HepG2 (cell line): ENCODE measurements around the gene NMNAT3. TPM values are rescaled to one million over a fixed set of nuclear protein-coding genes. Genes with fewer than 3 reads are reported as not detected.

ENCODE experiments used
- ATAC-seq: fragments of 200-7000 bp; cut with Tn5 transposase; 3 replicates; pipeline ENCODE4 v1.9.1; 2020; ENCODE audit warnings: mild to moderate bottlenecking, moderate library complexity
- BruUV-seq: library from RNA; stranded (reverse); fragments of 400-500 nt; replicated peaks from 2 replicates; lab custom pipeline; 2021; lab: Mats Ljungman, UMichigan
- CTCF ChIA-PET: fragments of 300-600 bp; formaldehyde crosslinking; extraction: SDS; loops from one replicate; lab custom pipeline; 2021; ENCODE audit warnings: low total read pairs, inconsistent platforms, low intra/inter-chr PET ratio; lab: Yijun Ruan, JAX
- POLR2A ChIA-PET: fragments of 350-600 bp; sonication (Branson Sonifier 250); formaldehyde crosslinking; loops from one replicate; lab custom pipeline; 2020; ENCODE audit warnings: antibody characterized with exemption, inconsistent platforms; lab: Yijun Ruan, JAX
- DNase-seq: peaks from one replicate; pipeline ENCODE4 v3.0.0-alpha.2; 2015; ENCODE audit warnings: low spot score
- FAIRE-seq: peaks from 3 replicates; lab custom pipeline; 2011; peaks lifted over from hg19 to GRCh38; lab: Jason Lieb, UNC
- H2AFZ ChIP-seq: one replicate; pipeline ENCODE4 v1.6.1; 2011; ENCODE audit warnings: low read length, inconsistent platforms
- H3K27ac ChIP-seq: fragments of 300-600 bp; 3 replicates; pipeline ENCODE4 v1.8.0; 2011; ENCODE audit warnings: mixed run types, mild to moderate bottlenecking, mixed read lengths, low read length, inconsistent platforms; ENCODE audit not compliant: insufficient read depth; ENCODE audit errors: extremely low read length
- H3K27me3 ChIP-seq, 2 experiments: fragments of 200-600 bp in 1 of 2; 2 replicates in 1 of 2; 3 replicates in 1 of 2; pipeline versions ENCODE4 v1.6.0 to v1.8.0; 2011; ENCODE audit warnings: low read length in 2 of 2, mild to moderate bottlenecking in 2 of 2, moderate library complexity in 2 of 2, inconsistent platforms in 1 of 2; ENCODE audit not compliant: insufficient read depth in 2 of 2, control insufficient read depth in 1 of 2
- H3K36me3 ChIP-seq, 2 experiments: fragments of 200-600 bp in 1 of 2; replicated peaks in 1 of 2; 2 replicates in 1 of 2; 3 replicates in 1 of 2; pipeline versions ENCODE4 v1.5.1 to v1.8.0; 2011; ENCODE audit warnings: low read length in 2 of 2, inconsistent platforms in 1 of 2; ENCODE audit not compliant: insufficient read depth in 2 of 2, control insufficient read depth in 1 of 2
- H3K4me1 ChIP-seq: 2 replicates; pipeline ENCODE4 v1.5.1; 2012; ENCODE audit warnings: low read length, inconsistent platforms; ENCODE audit not compliant: insufficient read depth
- H3K4me2 ChIP-seq: 2 replicates; pipeline ENCODE4 v1.6.0; 2011; ENCODE audit warnings: low read depth, low read length, inconsistent platforms
- H3K4me3 ChIP-seq, 3 experiments: fragments of 200-600 bp in 1 of 3; sonication (generic), shearing (Covaris generic) in 1 of 3; replicated peaks in 1 of 3; 2 replicates each; pipeline ENCODE4 v1.5.1; 2011 to 2016; ENCODE audit warnings: low read length in 3 of 3, inconsistent platforms in 2 of 3, low read depth in 2 of 3, mild to moderate bottlenecking in 2 of 3, control low read depth in 1 of 3, mixed read lengths in 1 of 3; ENCODE audit not compliant: insufficient read depth in 1 of 3
- H3K79me2 ChIP-seq: one replicate; pipeline ENCODE4 v1.6.1; 2011; ENCODE audit warnings: low read length, inconsistent platforms; ENCODE audit not compliant: insufficient read depth
- H3K9ac ChIP-seq: 2 replicates; pipeline ENCODE4 v1.6.0; 2011; ENCODE audit warnings: mild to moderate bottlenecking, low read depth, low read length, inconsistent platforms; ENCODE audit not compliant: insufficient read depth
- H3K9me3 ChIP-seq: 2 replicates; pipeline ENCODE4 v1.5.1; 2012; ENCODE audit warnings: mild to moderate bottlenecking, low read length
- H4K20me1 ChIP-seq: 2 replicates; pipeline ENCODE4 v1.6.0; 2011; ENCODE audit warnings: inconsistent platforms, mild to moderate bottlenecking, low read length, moderate library complexity; ENCODE audit not compliant: insufficient read depth
- ZFP36L1 ChIP-seq: sonication (generic); formaldehyde crosslinking; IDR thresholded peaks from 2 replicates; pipeline ENCODE4 v1.8.0; 2022; ENCODE audit warnings: mild to moderate bottlenecking, missing genetic modification reagents, moderate library complexity
- ZMYM3 ChIP-seq: sonication (generic); formaldehyde crosslinking; IDR thresholded peaks from 2 replicates; pipeline ENCODE4 v1.5.1; 2020; ENCODE audit warnings: mild to moderate bottlenecking, missing genetic modification reagents
- ZNF335 ChIP-seq: sonication (generic); formaldehyde crosslinking; IDR thresholded peaks from 2 replicates; pipeline ENCODE4 v1.4.0; 2020; ENCODE audit warnings: missing genetic modification reagents
- WGBS: methylation state at CpG from one replicate; pipeline ENCODE4 v1.1.6; 2017; ENCODE audit warnings: low lambda C conversion rate; 5-methylcytosine and 5-hydroxymethylcytosine counted together
- in situ Hi-C: cut with HindIII; loops from 2 replicates; pipeline ENCODE4 v1.10.0; 2017; ENCODE audit warnings: low pct_unique_long_range_greater_than_20kb; ENCODE audit not compliant: extremely low pct_ligation_motif_present
- intact Hi-C: fragments of 100-400 bp; cut with micrococcal nuclease; formaldehyde crosslinking; loops from one replicate; pipeline ENCODE4 v1.10.0; 2022; ENCODE audit not compliant: unreplicated experiment
- polyA plus RNA-seq, 8 experiments: library from polyadenylated mRNA; depleted of rRNA in 3 of 8; stranded (reverse) in 7 of 8; unstranded in 1 of 8; fragments of >200 nt; fragmentation: Illumina TruSeq in 4 of 8; extraction: Trizol in 4 of 8; gene quantifications; 2 replicates each; pipeline versions ENCODE4 v1.2.1 to v1.2.3, GENCODE V29; 2011 to 2016; ENCODE audit warnings: low read depth in 4 of 8, missing spikeins in 1 of 8, mixed read lengths in 1 of 8; ENCODE audit not compliant: insufficient read depth in 1 of 8
- total RNA-seq, 5 experiments: library from RNA; depleted of rRNA; stranded (reverse); fragments of >200 nt; fragmentation: Illumina TruSeq; extraction: Trizol; gene quantifications; 2 replicates each; pipeline ENCODE4 v1.2.3, GENCODE V29; 2016; ENCODE audit warnings: low read depth in 1 of 5
- TF ChIP-seq, protein P1 (sequence below): sonication (generic); formaldehyde crosslinking; IDR thresholded peaks from 2 replicates; pipeline ENCODE4 v1.4.0; 2020; ENCODE audit warnings: missing genetic modification reagents
- TF ChIP-seq, protein P2 (sequence below), 2 experiments: fragments of 450-650 bp in 1 of 2; sonication (generic) in 1 of 2; formaldehyde crosslinking; IDR thresholded peaks; 2 replicates each; pipeline versions ENCODE4 v1.5.0 to v1.8.0; 2020 to 2022; ENCODE audit warnings: mild to moderate bottlenecking in 1 of 2, missing genetic modification reagents in 1 of 2
- TF ChIP-seq, protein P3 (sequence below): IDR thresholded peaks from 2 replicates; pipeline ENCODE4 v1.6.1; 2016; ENCODE audit warnings: low read depth
- TF ChIP-seq, protein P4 (sequence below): sonication (generic); formaldehyde crosslinking; IDR thresholded peaks from 2 replicates; pipeline ENCODE4 v1.4.0; 2020; ENCODE audit warnings: missing genetic modification reagents

Gene NMNAT3
- total and polyA plus RNA-seq, 2 of the 13 experiments (the other 11 are each of a cell fraction or from before 2014, with no cell fraction given): 6.1 to 7.0 TPM

DNA sequence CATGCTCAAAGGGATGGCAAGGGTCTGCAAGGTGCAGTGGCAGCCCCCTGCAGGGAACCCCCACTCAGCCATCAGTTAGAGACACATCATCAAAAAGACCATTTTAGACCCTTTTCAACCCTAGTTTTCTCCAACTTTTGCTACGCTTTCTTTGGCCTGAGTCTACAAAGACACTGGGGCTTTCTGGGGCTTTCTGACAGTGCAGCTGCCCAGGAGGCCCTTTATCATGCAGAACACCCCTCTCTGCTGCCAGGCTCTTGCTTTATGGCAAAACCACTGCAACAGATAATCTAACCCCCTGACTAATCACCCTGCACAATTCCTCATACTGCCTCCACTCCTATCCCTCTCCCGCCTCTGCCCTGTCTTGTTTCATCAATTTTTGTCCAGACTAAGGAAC lies 2.4 kb downstream of the NMNAT3 start:
- H3K4me2 ChIP-seq: no peak overlapping the region
- H3K27me3 ChIP-seq: no peaks in the 10 kb centered on the region
- no peaks in the 10 kb centered on the region for H3K9me3 ChIP-seq
- H4K20me1 ChIP-seq: no peaks in the 10 kb centered on the region
- H3K4me3 ChIP-seq: no peak overlapping the region
- H2AFZ ChIP-seq: no peak overlapping the region
- H3K9ac ChIP-seq: no peak overlapping the region
- intact Hi-C loops: no loop called here
- in situ Hi-C loops: no loop called here
- no peak overlapping the region for H3K27ac ChIP-seq
- DNase-seq: no peak
- ChIA-PET CTCF (no interaction called here), POLR2A (no interaction called here)
- ATAC-seq: no peak
- FAIRE-seq: no peak
- BruUV-seq: no TSS peak
- H3K4me1 ChIP-seq: peaks cover 9% of the 10 kb centered on the region
- TF ChIP-seq, protein P1, sequence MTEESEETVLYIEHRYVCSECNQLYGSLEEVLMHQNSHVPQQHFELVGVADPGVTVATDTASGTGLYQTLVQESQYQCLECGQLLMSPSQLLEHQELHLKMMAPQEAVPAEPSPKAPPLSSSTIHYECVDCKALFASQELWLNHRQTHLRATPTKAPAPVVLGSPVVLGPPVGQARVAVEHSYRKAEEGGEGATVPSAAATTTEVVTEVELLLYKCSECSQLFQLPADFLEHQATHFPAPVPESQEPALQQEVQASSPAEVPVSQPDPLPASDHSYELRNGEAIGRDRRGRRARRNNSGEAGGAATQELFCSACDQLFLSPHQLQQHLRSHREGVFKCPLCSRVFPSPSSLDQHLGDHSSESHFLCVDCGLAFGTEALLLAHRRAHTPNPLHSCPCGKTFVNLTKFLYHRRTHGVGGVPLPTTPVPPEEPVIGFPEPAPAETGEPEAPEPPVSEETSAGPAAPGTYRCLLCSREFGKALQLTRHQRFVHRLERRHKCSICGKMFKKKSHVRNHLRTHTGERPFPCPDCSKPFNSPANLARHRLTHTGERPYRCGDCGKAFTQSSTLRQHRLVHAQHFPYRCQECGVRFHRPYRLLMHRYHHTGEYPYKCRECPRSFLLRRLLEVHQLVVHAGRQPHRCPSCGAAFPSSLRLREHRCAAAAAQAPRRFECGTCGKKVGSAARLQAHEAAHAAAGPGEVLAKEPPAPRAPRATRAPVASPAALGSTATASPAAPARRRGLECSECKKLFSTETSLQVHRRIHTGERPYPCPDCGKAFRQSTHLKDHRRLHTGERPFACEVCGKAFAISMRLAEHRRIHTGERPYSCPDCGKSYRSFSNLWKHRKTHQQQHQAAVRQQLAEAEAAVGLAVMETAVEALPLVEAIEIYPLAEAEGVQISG: no peak
- no peak for TF ChIP-seq ZFP36L1 (CRISPR knock-in tag)
- TF ChIP-seq, protein P2, sequence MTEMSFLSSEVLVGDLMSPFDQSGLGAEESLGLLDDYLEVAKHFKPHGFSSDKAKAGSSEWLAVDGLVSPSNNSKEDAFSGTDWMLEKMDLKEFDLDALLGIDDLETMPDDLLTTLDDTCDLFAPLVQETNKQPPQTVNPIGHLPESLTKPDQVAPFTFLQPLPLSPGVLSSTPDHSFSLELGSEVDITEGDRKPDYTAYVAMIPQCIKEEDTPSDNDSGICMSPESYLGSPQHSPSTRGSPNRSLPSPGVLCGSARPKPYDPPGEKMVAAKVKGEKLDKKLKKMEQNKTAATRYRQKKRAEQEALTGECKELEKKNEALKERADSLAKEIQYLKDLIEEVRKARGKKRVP (CRISPR knock-in tag; IDR thresholded peaks at IDR 0.05): no peak
- TF ChIP-seq ZNF335 (CRISPR knock-in tag): no peak
- TF ChIP-seq, protein P3, sequence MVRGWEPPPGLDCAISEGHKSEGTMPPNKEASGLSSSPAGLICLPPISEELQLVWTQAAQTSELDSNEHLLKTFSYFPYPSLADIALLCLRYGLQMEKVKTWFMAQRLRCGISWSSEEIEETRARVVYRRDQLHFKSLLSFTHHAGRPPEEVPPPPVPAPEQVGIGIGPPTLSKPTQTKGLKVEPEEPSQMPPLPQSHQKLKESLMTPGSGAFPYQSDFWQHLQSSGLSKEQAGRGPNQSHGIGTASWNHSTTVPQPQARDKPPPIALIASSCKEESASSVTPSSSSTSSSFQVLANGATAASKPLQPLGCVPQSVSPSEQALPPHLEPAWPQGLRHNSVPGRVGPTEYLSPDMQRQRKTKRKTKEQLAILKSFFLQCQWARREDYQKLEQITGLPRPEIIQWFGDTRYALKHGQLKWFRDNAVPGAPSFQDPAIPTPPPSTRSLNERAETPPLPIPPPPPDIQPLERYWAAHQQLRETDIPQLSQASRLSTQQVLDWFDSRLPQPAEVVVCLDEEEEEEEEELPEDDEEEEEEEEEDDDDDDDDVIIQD: no peak
- no peak for TF ChIP-seq ZMYM3 (CRISPR knock-in tag)
- TF ChIP-seq, protein P4, sequence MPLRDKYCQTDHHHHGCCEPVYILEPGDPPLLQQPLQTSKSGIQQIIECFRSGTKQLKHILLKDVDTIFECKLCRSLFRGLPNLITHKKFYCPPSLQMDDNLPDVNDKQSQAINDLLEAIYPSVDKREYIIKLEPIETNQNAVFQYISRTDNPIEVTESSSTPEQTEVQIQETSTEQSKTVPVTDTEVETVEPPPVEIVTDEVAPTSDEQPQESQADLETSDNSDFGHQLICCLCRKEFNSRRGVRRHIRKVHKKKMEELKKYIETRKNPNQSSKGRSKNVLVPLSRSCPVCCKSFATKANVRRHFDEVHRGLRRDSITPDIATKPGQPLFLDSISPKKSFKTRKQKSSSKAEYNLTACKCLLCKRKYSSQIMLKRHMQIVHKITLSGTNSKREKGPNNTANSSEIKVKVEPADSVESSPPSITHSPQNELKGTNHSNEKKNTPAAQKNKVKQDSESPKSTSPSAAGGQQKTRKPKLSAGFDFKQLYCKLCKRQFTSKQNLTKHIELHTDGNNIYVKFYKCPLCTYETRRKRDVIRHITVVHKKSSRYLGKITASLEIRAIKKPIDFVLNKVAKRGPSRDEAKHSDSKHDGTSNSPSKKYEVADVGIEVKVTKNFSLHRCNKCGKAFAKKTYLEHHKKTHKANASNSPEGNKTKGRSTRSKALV: no peak
- 98% methylated on average over 2 of the region's 2 CpGs for WGBS
- no peaks in the 10 kb centered on the region for H3K36me3 ChIP-seq
- H3K79me2 ChIP-seq: no peaks in the 10 kb centered on the region
